Keratinocyte (primary cell): Measurements from ENCODE around the gene CCDC69. TPM values are rescaled to one million over a fixed set of nuclear protein-coding genes. Genes with fewer than 3 reads are reported as not detected.

Source experiments
- DNase-seq: peaks from one replicate; pipeline ENCODE4 v3.0.0-alpha.2; 2011; ENCODE audit warnings: low read depth, missing footprints, low spot score
- FAIRE-seq: peaks from 2 replicates; lab custom pipeline; 2011; peaks lifted over from hg19 to GRCh38; lab: Jason Lieb, UNC
- H2AFZ ChIP-seq: 2 replicates; pipeline ENCODE4 v1.6.0; 2012; ENCODE audit warnings: low read length, control low read depth, inconsistent platforms; ENCODE audit not compliant: control insufficient read depth
- H3K27ac ChIP-seq: 2 replicates; pipeline ENCODE4 v1.5.1; 2011; ENCODE audit warnings: low read length; ENCODE audit not compliant: control insufficient read depth, insufficient read depth
- H3K27me3 ChIP-seq: 3 replicates; pipeline ENCODE4 v1.6.0; 2011; ENCODE audit warnings: low read length; ENCODE audit not compliant: control insufficient read depth, insufficient read depth; ENCODE audit errors: extremely low read depth
- H3K36me3 ChIP-seq, 2 experiments: 2 replicates in 1 of 2; 3 replicates in 1 of 2; pipeline ENCODE4 v1.5.1; 2011; ENCODE audit warnings: low read length in 2 of 2, mild to moderate bottlenecking in 1 of 2; ENCODE audit not compliant: control insufficient read depth in 2 of 2, insufficient read depth in 2 of 2; ENCODE audit errors: extremely low read depth in 1 of 2
- H3K4me1 ChIP-seq: 3 replicates; pipeline ENCODE4 v1.5.1; 2011; ENCODE audit warnings: low read length; ENCODE audit not compliant: control insufficient read depth, insufficient read depth; ENCODE audit errors: extremely low read depth
- H3K4me2 ChIP-seq: 3 replicates; pipeline ENCODE4 v1.6.0; 2011; ENCODE audit warnings: low read depth, low read length; ENCODE audit not compliant: control insufficient read depth, insufficient read depth; ENCODE audit errors: extremely low read depth
- H3K4me3 ChIP-seq, 3 experiments: fragments of 200-600 bp in 1 of 3; sonication (generic) in 1 of 3; 2 replicates in 2 of 3; 3 replicates in 1 of 3; pipeline ENCODE4 v1.5.1; 2011 to 2016; ENCODE audit warnings: low read length in 3 of 3, mild to moderate bottlenecking in 3 of 3, control low read depth in 2 of 3, inconsistent platforms in 1 of 3, low read depth in 1 of 3, mixed read lengths in 1 of 3, mixed run types in 1 of 3, moderate library complexity in 1 of 3; ENCODE audit not compliant: control insufficient read depth in 2 of 3, insufficient read depth in 2 of 3; ENCODE audit errors: extremely low read depth in 1 of 3
- H3K79me2 ChIP-seq: 2 replicates; pipeline ENCODE4 v1.6.0; 2012; ENCODE audit warnings: low read length; ENCODE audit not compliant: control insufficient read depth, insufficient read depth
- H3K9ac ChIP-seq: 3 replicates; pipeline ENCODE4 v1.6.0; 2011; ENCODE audit warnings: low read length; ENCODE audit not compliant: control insufficient read depth, insufficient read depth; ENCODE audit errors: extremely low read depth
- H3K9me1 ChIP-seq: 3 replicates; pipeline ENCODE4 v1.6.0; 2011; ENCODE audit warnings: low read length; ENCODE audit not compliant: control insufficient read depth, insufficient read depth; ENCODE audit errors: extremely low read depth
- H3K9me3 ChIP-seq: 2 replicates; pipeline ENCODE4 v1.5.1; 2012; ENCODE audit warnings: low read depth, low read length; ENCODE audit not compliant: control insufficient read depth
- H4K20me1 ChIP-seq: 3 replicates; pipeline ENCODE4 v1.6.0; 2011; ENCODE audit warnings: low read length; ENCODE audit not compliant: control insufficient read depth, insufficient read depth; ENCODE audit errors: extremely low read depth
- EZH2 ChIP-seq: IDR thresholded peaks from one replicate; pipeline ENCODE4 v1.6.1; 2012; ENCODE audit warnings: inconsistent platforms, mild to moderate bottlenecking, low read length, moderate library complexity
- dilution Hi-C: fragments of 300-500 bp; cut with MboI; formaldehyde crosslinking; loops from one replicate; pipeline ENCODE4 v1.7.0; 2020; ENCODE audit warnings: low sequenced_read_pairs; ENCODE audit not compliant: extremely low pct_ligation_motif_present
- polyA plus RNA-seq, 5 experiments: library from polyadenylated mRNA; depleted of rRNA in 3 of 5; stranded (reverse) in 3 of 5; stranded (forward) in 1 of 5; unstranded in 1 of 5; fragments of >200 nt; gene quantifications; 1 replicate in 1 of 5; 2 replicates in 3 of 5; 3 replicates in 1 of 5; pipeline versions ENCODE4 v1.2.1 to v1.2.3, GENCODE V29; 2011 to 2012; ENCODE audit warnings: missing spikeins in 2 of 5, low read depth in 1 of 5, low replicate concordance in 1 of 5
- TF ChIP-seq, protein P1 (sequence below), 3 experiments: IDR thresholded peaks in 1 of 3; conservative IDR thresholded peaks in 1 of 3; optimal IDR thresholded peaks in 1 of 3; 2 replicates in 2 of 3; 3 replicates in 1 of 3; pipeline versions ENCODE3 to v1.5.1; 2011; ENCODE audit warnings: low read length in 3 of 3, mild to moderate bottlenecking in 3 of 3, moderate library complexity in 2 of 3, control low read depth in 1 of 3, inconsistent platforms in 1 of 3; ENCODE audit not compliant: insufficient read depth in 2 of 3; ENCODE audit errors: extremely low read depth in 1 of 3

CCDC69 gene
- polyA plus RNA-seq, 1 donor (not counting 4 experiments of a cell fraction or from before 2014, with no cell fraction given) = 4.1 TPM

DNA sequence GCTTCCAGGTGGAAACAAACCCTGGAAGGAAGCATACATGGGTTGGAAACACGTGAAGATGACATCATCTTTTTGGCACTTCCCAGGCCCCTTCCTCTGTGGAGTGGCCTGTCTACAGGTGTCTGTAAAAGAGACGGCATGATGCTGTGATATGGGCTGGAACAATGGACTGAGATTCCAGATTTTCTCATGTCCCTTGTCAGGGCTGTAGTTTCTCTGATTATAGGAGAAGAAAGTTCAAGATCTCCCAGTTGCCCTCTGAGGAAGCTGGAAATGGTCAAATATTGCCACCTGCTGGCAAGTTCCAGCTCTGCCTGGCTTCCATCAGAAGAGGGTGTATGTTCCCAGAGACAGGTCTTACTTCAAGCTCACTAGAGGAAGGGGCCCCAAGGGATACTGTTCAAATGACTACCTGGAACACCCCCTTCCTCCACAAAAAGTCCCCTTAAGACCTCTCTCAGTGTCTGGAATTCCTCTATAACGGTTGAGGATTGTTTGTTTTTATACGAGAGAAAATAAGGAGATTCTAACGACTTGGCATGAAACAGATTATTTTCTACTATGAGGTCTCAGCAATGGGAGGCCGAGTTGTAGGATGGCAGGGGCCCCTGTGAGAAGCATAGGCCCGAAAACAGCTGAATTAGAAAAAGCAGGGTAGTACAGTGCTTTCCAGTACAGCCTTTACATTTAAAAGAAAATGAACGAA lies 59.1 kb downstream of the CCDC69 start:
- no peaks in the 10 kb centered on the region for H3K27me3 ChIP-seq
- H2AFZ ChIP-seq = no peak overlapping the region
- H3K27ac ChIP-seq = no peak overlapping the region
- no peaks in the 10 kb centered on the region for H3K9me1 ChIP-seq
- TF ChIP-seq, protein P1, sequence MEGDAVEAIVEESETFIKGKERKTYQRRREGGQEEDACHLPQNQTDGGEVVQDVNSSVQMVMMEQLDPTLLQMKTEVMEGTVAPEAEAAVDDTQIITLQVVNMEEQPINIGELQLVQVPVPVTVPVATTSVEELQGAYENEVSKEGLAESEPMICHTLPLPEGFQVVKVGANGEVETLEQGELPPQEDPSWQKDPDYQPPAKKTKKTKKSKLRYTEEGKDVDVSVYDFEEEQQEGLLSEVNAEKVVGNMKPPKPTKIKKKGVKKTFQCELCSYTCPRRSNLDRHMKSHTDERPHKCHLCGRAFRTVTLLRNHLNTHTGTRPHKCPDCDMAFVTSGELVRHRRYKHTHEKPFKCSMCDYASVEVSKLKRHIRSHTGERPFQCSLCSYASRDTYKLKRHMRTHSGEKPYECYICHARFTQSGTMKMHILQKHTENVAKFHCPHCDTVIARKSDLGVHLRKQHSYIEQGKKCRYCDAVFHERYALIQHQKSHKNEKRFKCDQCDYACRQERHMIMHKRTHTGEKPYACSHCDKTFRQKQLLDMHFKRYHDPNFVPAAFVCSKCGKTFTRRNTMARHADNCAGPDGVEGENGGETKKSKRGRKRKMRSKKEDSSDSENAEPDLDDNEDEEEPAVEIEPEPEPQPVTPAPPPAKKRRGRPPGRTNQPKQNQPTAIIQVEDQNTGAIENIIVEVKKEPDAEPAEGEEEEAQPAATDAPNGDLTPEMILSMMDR (optimal IDR thresholded peaks at IDR 0.05 in 1 of 3, IDR thresholded peaks at IDR 0.05 in 1 of 3, conservative IDR thresholded peaks at IDR 0.05 in 1 of 3; ENCODE audit: extremely low read depth in 1 of 3, insufficient read depth in 2 of 3, low read length in 3 of 3) = peak; percentile 86 to 93 (median 87)
- TF ChIP-seq EZH2 = no peak
- dilution Hi-C loops = no loop called here
- no peak overlapping the region for H3K4me2 ChIP-seq
- no peaks in the 10 kb centered on the region for H3K9me3 ChIP-seq
- H3K79me2 ChIP-seq = no peaks in the 10 kb centered on the region
- H3K9ac ChIP-seq = no peak overlapping the region
- no peaks in the 10 kb centered on the region for H4K20me1 ChIP-seq
- H3K4me3 ChIP-seq = no peak overlapping the region
- no peaks in the 10 kb centered on the region for H3K36me3 ChIP-seq
- H3K4me1 ChIP-seq = no peaks in the 10 kb centered on the region
- DNase-seq (no peak), FAIRE-seq (peak; percentile 69)

DNA sequence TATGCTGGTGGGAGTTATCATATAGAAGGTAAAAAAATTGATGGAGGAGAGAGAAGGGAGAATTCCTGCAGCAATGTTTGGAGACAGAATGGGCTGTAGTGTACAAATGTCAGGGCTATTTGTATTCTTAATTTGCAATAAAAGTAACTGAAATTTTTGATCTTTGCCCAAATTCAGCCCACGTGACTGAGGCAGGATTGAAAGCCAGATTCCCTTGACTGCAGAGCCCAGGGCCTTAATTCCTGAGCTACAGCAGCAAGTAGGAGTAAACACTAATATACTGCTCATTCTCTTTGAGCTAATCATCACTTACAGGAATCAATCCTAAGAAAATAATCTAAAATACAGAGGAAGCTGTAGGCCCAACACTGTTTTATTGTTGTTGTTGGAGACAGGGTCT lies 61.1 kb downstream of the CCDC69 start:
- FAIRE-seq (no peak), DNase-seq (no peak)
- dilution Hi-C loops = no loop called here
- no peaks in the 10 kb centered on the region for H3K79me2 ChIP-seq
- no peak for TF ChIP-seq EZH2
- TF ChIP-seq, protein P1 (optimal IDR thresholded peaks at IDR 0.05 in 1 of 3, IDR thresholded peaks at IDR 0.05 in 1 of 3, conservative IDR thresholded peaks at IDR 0.05 in 1 of 3; ENCODE audit: extremely low read depth in 1 of 3, insufficient read depth in 2 of 3, low read length in 3 of 3) = no peak
- no peaks in the 10 kb centered on the region for H3K9me1 ChIP-seq
- no peaks in the 10 kb centered on the region for H3K9me3 ChIP-seq
- no peak overlapping the region for H3K27ac ChIP-seq
- H3K4me2 ChIP-seq = no peak overlapping the region
- no peaks in the 10 kb centered on the region for H4K20me1 ChIP-seq
- H3K4me1 ChIP-seq = peaks cover 5% of the 10 kb centered on the region
- H3K9ac ChIP-seq = no peak overlapping the region
- no peaks in the 10 kb centered on the region for H3K36me3 ChIP-seq
- no peak overlapping the region for H2AFZ ChIP-seq
- H3K4me3 ChIP-seq = no peak overlapping the region
- peaks cover 9% of the 10 kb centered on the region for H3K27me3 ChIP-seq
